Transverse colon (tissue), 4 donors: ENCODE data around the gene RSRC1. TPM values are rescaled to one million over a fixed set of nuclear protein-coding genes. Genes with fewer than 3 reads are reported as not detected.
"Not testable (repeated sequence)": the region's sequence is repeated elsewhere in the genome, so short reads cannot be mapped to it uniquely, and the experiment has no call there.

Experiments used
- DNase-seq: peaks from one replicate; pipeline ENCODE4 v3.0.0-alpha.2; 2019
- H3K27ac ChIP-seq, 4 donors: fragments of 200-600 bp; sonication (generic); 2 replicates each; pipeline ENCODE4 v1.5.1; 2016 to 2018; ENCODE audit warnings: inconsistent platforms in 4 of 4
- H3K27me3 ChIP-seq: fragments of 200-600 bp; sonication (generic); 2 replicates; pipeline ENCODE4 v1.5.1; 2017; ENCODE audit warnings: inconsistent platforms
- H3K36me3 ChIP-seq, 4 donors: fragments of 200-600 bp; sonication (generic); 2 replicates each; pipeline ENCODE4 v1.5.1; 2017 to 2019; ENCODE audit warnings: inconsistent platforms in 4 of 4
- H3K4me1 ChIP-seq, 4 donors: fragments of 200-600 bp; sonication (generic); 2 replicates each; pipeline ENCODE4 v1.5.1; 2017 to 2020; ENCODE audit warnings: inconsistent platforms in 4 of 4
- H3K4me3 ChIP-seq, 4 donors: fragments of 200-600 bp; sonication (generic); 1 replicate in 1 of 4; 2 replicates in 3 of 4; pipeline versions ENCODE4 v1.5.1 to v1.6.1; 2017 to 2019; ENCODE audit warnings: inconsistent platforms in 4 of 4
- H3K9me3 ChIP-seq, 2 donors: fragments of 200-600 bp; sonication (generic); 2 replicates each; pipeline ENCODE4 v1.5.1; 2017 to 2019; ENCODE audit warnings: inconsistent platforms in 2 of 2
- EP300 ChIP-seq: sonication (generic); formaldehyde crosslinking; IDR thresholded peaks from one replicate; pipeline ENCODE4 v1.6.1; 2017; ENCODE audit warnings: antibody characterized with exemption, low read depth
- POLR2A ChIP-seq: fragments of 450-650 bp; IDR thresholded peaks from one replicate; pipeline ENCODE4 v1.6.1; 2016; ENCODE audit warnings: antibody characterized with exemption, mild to moderate bottlenecking, moderate library complexity
- POLR2AphosphoS5 ChIP-seq, 3 donors: sonication (generic); formaldehyde crosslinking; IDR thresholded peaks; one replicate each; pipeline ENCODE4 v1.6.1; 2016; ENCODE audit warnings: antibody characterized with exemption in 3 of 3
- WGBS, 2 donors: methylation state at CpG; one replicate each; pipeline ENCODE4 v1.1.5; 2018; ENCODE audit warnings: low coverage in 1 of 2; 5-methylcytosine and 5-hydroxymethylcytosine counted together
- in situ Hi-C, 4 donors: fragments of 200-750 bp; cut with MboI; loops; one replicate each; pipeline versions ENCODE4 v1.15.0 to v1.15.1; 2017; ENCODE audit warnings: low sequenced_read_pairs in 3 of 4, low pct_ligation_motif_present in 1 of 4, low pct_unique_long_range_greater_than_20kb in 1 of 4
- intact Hi-C: fragments of 100-400 bp; cut with DNase I; formaldehyde crosslinking; loops from one replicate; pipeline ENCODE4 v1.15.1; 2023; ENCODE audit warnings: low total_unique reads
- total RNA-seq, 4 donors: library from RNA; depleted of rRNA; stranded (reverse); fragments of >200 nt; gene quantifications; one replicate each; pipeline ENCODE4 v1.1.0, GENCODE V29; 2016
- TF ChIP-seq, protein P1 (sequence below), 5 experiments: fragments of 200-600 bp in 3 of 5; fragments of 450-650 bp in 2 of 5; sonication (generic) in 3 of 5; IDR thresholded peaks; 1 replicate in 2 of 5; 2 replicates in 3 of 5; pipeline ENCODE4 v1.5.1; 2016 to 2017; ENCODE audit warnings: antibody characterized with exemption in 5 of 5, inconsistent platforms in 3 of 5, mild to moderate bottlenecking in 2 of 5, moderate library complexity in 1 of 5

RSRC1 gene
- total RNA-seq, 4 donors from 2014 or later, result 5.6 to 65.1 (median 37.1) TPM

GRCh38 chr3:158404131-158404718, 294.3 kb downstream of the RSRC1 start:
- no peak for TF ChIP-seq POLR2A
- TF ChIP-seq EP300, result no peak
- no peak for TF ChIP-seq POLR2AphosphoS5 (IDR thresholded peaks at IDR 0.05)
- TF ChIP-seq, protein P1, sequence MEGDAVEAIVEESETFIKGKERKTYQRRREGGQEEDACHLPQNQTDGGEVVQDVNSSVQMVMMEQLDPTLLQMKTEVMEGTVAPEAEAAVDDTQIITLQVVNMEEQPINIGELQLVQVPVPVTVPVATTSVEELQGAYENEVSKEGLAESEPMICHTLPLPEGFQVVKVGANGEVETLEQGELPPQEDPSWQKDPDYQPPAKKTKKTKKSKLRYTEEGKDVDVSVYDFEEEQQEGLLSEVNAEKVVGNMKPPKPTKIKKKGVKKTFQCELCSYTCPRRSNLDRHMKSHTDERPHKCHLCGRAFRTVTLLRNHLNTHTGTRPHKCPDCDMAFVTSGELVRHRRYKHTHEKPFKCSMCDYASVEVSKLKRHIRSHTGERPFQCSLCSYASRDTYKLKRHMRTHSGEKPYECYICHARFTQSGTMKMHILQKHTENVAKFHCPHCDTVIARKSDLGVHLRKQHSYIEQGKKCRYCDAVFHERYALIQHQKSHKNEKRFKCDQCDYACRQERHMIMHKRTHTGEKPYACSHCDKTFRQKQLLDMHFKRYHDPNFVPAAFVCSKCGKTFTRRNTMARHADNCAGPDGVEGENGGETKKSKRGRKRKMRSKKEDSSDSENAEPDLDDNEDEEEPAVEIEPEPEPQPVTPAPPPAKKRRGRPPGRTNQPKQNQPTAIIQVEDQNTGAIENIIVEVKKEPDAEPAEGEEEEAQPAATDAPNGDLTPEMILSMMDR (IDR thresholded peaks at IDR 0.05), result no peak
- Histone ChIP-seq H3K4me1 (no peaks in the 10 kb centered on the region), H3K27ac (no peak overlapping the region), H3K9me3 (no peaks in the 10 kb centered on the region), H3K4me3 (no peak overlapping the region), H3K27me3 (no peaks in the 10 kb centered on the region), H3K36me3 (no peaks in the 10 kb centered on the region)
- intact Hi-C loops, result no loop called here
- no peak for DNase-seq
- WGBS, 2 donors, result 78 to 88% methylated on average over 1 of the region's 1 CpG
- in situ Hi-C loops, result no loop called here

DNA sequence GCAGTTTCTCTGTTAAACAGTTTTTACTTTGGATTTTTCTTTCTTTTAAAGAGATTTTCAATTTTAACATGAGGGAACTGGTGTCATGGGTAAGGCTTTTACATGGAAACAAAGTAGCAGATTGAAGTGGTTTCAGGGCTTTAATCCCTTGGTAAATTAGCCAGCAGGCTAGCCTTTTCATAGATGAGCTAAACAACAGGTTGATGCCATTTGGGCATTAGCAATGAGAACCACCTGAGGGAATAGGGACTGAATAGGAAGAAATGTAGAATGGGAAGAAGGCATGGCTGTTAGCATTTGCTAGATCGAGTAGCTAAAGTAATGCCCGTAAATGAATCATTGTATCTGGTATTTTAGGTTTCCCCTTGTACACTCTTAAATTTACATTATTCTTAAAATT, 295.6 kb downstream of the RSRC1 start:
- in situ Hi-C loops, result no loop called here
- Histone ChIP-seq H3K36me3 (no peaks in the 10 kb centered on the region), H3K4me1 (no peaks in the 10 kb centered on the region), H3K4me3 (no peak overlapping the region), H3K27ac (no peak overlapping the region), H3K27me3 (no peaks in the 10 kb centered on the region), H3K9me3 (no peaks in the 10 kb centered on the region)
- no peak for TF ChIP-seq POLR2AphosphoS5 (IDR thresholded peaks at IDR 0.05)
- no peak for TF ChIP-seq POLR2A
- no peak for TF ChIP-seq EP300
- TF ChIP-seq, protein P1 (IDR thresholded peaks at IDR 0.05), result no peak
- intact Hi-C loops, result no loop called here
- 97 to 100% methylated on average over 2 of the region's 2 CpGs for WGBS, 2 donors
- no peak for DNase-seq

DNA sequence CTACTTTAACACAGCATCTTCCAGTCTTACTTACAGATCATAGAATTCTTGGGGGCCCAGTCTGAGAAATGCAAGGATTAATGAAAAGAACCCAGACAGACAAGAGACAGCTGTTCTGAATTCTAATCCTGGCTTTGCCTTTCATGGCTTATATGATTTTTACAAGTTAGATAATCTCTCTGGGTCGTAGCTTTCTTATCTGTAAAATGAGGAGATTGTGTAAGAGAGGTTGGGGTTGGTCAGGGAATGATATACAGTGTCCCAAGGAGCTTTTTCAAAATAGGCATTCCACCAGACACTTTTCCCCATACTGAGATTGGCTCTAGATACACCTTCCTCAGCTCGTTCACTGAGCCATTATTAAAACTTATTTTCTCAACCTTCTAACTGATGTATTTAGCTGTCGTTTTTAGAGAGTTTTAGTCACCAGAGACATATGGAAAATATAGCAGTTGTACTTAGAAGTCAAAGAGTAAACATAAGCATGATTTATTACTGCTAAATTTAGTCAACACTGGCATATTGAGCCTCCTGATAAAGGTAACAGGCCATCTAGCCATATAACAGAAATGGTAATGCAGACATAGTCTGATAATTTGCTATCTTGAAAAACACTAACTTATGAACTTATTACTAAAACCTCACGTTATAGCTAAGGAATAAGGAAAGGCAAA, 298.1 kb downstream of the RSRC1 start:
- no peaks in the 10 kb centered on the region for H3K27me3 ChIP-seq
- TF ChIP-seq POLR2AphosphoS5 (IDR thresholded peaks at IDR 0.05) (no peak), POLR2A (no peak), EP300 (no peak)
- H3K9me3 ChIP-seq, result no peaks in the 10 kb centered on the region
- intact Hi-C loops (no loop called here), in situ Hi-C loops (no loop called here)
- H3K4me1 ChIP-seq, result no peaks in the 10 kb centered on the region
- 61 to 67% methylated on average over 2 to 4 of the region's 4 CpGs for WGBS, 2 donors
- H3K27ac ChIP-seq, result no peak overlapping the region
- no peaks in the 10 kb centered on the region for H3K36me3 ChIP-seq
- H3K4me3 ChIP-seq, result no peak overlapping the region
- DNase-seq, result no peak

- H3K27ac ChIP-seq, intact Hi-C loops, in situ Hi-C loops, H3K36me3 ChIP-seq, H3K27me3 ChIP-seq, DNase-seq, H3K9me3 ChIP-seq, H3K4me3 ChIP-seq, H3K4me1 ChIP-seq: not testable (repeated sequence)
- 83 to 87% methylated on average over 3 to 5 of the region's 5 CpGs for WGBS, 2 donors
Observed at GRCh38 chr3:158408518-158408897, 298.6 kb downstream of the RSRC1 start.

- Histone ChIP-seq H3K4me3 (no peak overlapping the region), H3K27ac (no peak overlapping the region), H3K36me3 (no peaks in the 10 kb centered on the region), H3K27me3 (no peaks in the 10 kb centered on the region), H3K4me1 (peaks cover 0 to 3% (median 0%) of the 10 kb centered on the region in 4 donors), H3K9me3 (no peaks in the 10 kb centered on the region)
- TF ChIP-seq, protein P1 (IDR thresholded peaks at IDR 0.05), result no peak
- TF ChIP-seq EP300, result no peak
- TF ChIP-seq POLR2AphosphoS5 (IDR thresholded peaks at IDR 0.05), result no peak
- TF ChIP-seq POLR2A, result no peak
- no peak for DNase-seq
- in situ Hi-C loops, result no loop called here
- intact Hi-C loops, result no loop called here
Observed at GRCh38 chr3:158418035-158418434, 308.1 kb downstream of the RSRC1 start.
